OCI-LY1 (cell line): ENCODE measurements around the gene ATP11A.

Source experiments
- H2AFZ ChIP-seq: fragments of 200-600 bp; sonication (generic), shearing (Covaris generic); 2 replicates; pipeline ENCODE4 v1.6.0; 2014; ENCODE audit warnings: antibody characterized with exemption, mild to moderate bottlenecking, low read length
- H3F3A ChIP-seq: fragments of 200-600 bp; sonication (generic), shearing (Covaris generic); 2 replicates; pipeline ENCODE4 v1.6.0; 2014; ENCODE audit warnings: mild to moderate bottlenecking, antibody characterized with exemption, low read length, moderate library complexity; ENCODE audit not compliant: insufficient read depth
- H3K27ac ChIP-seq: fragments of 200-600 bp; sonication (generic); 2 replicates; pipeline ENCODE4 v1.5.1; 2014; ENCODE audit warnings: low read length, mixed run types, mild to moderate bottlenecking, low read depth; ENCODE audit not compliant: poor library complexity, severe bottlenecking
- H3K27me3 ChIP-seq: fragments of 200-600 bp; sonication (generic); 2 replicates; pipeline ENCODE4 v1.6.0; 2014; ENCODE audit warnings: antibody characterized with exemption, mild to moderate bottlenecking, low read length, moderate library complexity; ENCODE audit not compliant: insufficient read depth
- H3K36me3 ChIP-seq: fragments of 200-600 bp; sonication (generic); 2 replicates; pipeline ENCODE4 v1.6.1; 2014; ENCODE audit warnings: mild to moderate bottlenecking, antibody characterized with exemption, low read length, moderate library complexity, mixed read lengths; ENCODE audit not compliant: insufficient read depth
- H3K4me1 ChIP-seq: fragments of 200-600 bp; sonication (generic); 2 replicates; pipeline ENCODE4 v1.5.1; 2014; ENCODE audit warnings: mild to moderate bottlenecking, low read length, moderate library complexity; ENCODE audit not compliant: insufficient read depth, severe bottlenecking
- H3K4me2 ChIP-seq: fragments of 200-600 bp; sonication (generic), shearing (Covaris generic); 2 replicates; pipeline ENCODE4 v1.6.1; 2014; ENCODE audit warnings: low read length
- H3K4me3 ChIP-seq: fragments of 200-600 bp; sonication (generic); 2 replicates; pipeline ENCODE4 v1.5.1; 2014; ENCODE audit warnings: low read length, low read depth, mild to moderate bottlenecking, mixed read lengths; ENCODE audit not compliant: poor library complexity, severe bottlenecking
- H3K79me2 ChIP-seq: fragments of 200-600 bp; shearing (Covaris generic); 2 replicates; pipeline ENCODE4 v1.6.1; 2016; ENCODE audit warnings: mixed run types, low read length, mixed read lengths; ENCODE audit not compliant: insufficient read depth
- H3K9ac ChIP-seq: fragments of 200-600 bp; sonication (generic), shearing (Covaris generic); 2 replicates; pipeline ENCODE4 v1.6.1; 2014; ENCODE audit warnings: mild to moderate bottlenecking, low read length, mixed read lengths
- H3K9me2 ChIP-seq: fragments of 200-600 bp; sonication (generic), shearing (Covaris generic); 2 replicates; pipeline ENCODE4 v1.6.1; 2014; ENCODE audit warnings: low read depth, mild to moderate bottlenecking, low read length, mixed read lengths
- H3K9me3 ChIP-seq: fragments of 200-600 bp; shearing (Covaris generic); 2 replicates; pipeline ENCODE4 v1.6.1; 2014; ENCODE audit warnings: low read length, mixed read lengths
- H4K20me1 ChIP-seq: fragments of 200-600 bp; sonication (generic), shearing (Covaris generic); 2 replicates; pipeline ENCODE4 v1.6.0; 2016; ENCODE audit warnings: mild to moderate bottlenecking, low read length; ENCODE audit not compliant: insufficient read depth
- EZH2 ChIP-seq: fragments of 200-600 bp; sonication (generic), shearing (Covaris generic); IDR thresholded peaks from 2 replicates; pipeline ENCODE4 v1.8.0; 2017; ENCODE audit warnings: borderline replicate concordance, mixed run types, mild to moderate bottlenecking, antibody characterized with exemption, low read length, moderate library complexity, mixed read lengths
- TF ChIP-seq, protein P1 (sequence below): fragments of 200-600 bp; sonication (generic), shearing (Covaris generic); IDR thresholded peaks from 2 replicates; pipeline ENCODE4 v1.5.1; 2017; ENCODE audit warnings: mild to moderate bottlenecking, antibody characterized with exemption, low read length, moderate library complexity, mixed read lengths

ATP11A gene

GRCh38 chr13:112766336-112766735, 76.5 kb downstream of the ATP11A start:
- Histone ChIP-seq H3K36me3 (no peaks in the 10 kb centered on the region), H3K4me2 (no peak overlapping the region), H3K9me3 (no peaks in the 10 kb centered on the region), H3K4me3 (no peak overlapping the region), H3K9me2 (no peaks in the 10 kb centered on the region), H3F3A (no peaks in the 10 kb centered on the region), H3K79me2 (no peaks in the 10 kb centered on the region), H3K9ac (no peak overlapping the region), H4K20me1 (no peaks in the 10 kb centered on the region), H3K4me1 (peaks cover 5% of the 10 kb centered on the region), H3K27me3 (peaks cover 19% of the 10 kb centered on the region), H2AFZ (no peak overlapping the region), H3K27ac (no peak overlapping the region)
- TF ChIP-seq, protein P1, sequence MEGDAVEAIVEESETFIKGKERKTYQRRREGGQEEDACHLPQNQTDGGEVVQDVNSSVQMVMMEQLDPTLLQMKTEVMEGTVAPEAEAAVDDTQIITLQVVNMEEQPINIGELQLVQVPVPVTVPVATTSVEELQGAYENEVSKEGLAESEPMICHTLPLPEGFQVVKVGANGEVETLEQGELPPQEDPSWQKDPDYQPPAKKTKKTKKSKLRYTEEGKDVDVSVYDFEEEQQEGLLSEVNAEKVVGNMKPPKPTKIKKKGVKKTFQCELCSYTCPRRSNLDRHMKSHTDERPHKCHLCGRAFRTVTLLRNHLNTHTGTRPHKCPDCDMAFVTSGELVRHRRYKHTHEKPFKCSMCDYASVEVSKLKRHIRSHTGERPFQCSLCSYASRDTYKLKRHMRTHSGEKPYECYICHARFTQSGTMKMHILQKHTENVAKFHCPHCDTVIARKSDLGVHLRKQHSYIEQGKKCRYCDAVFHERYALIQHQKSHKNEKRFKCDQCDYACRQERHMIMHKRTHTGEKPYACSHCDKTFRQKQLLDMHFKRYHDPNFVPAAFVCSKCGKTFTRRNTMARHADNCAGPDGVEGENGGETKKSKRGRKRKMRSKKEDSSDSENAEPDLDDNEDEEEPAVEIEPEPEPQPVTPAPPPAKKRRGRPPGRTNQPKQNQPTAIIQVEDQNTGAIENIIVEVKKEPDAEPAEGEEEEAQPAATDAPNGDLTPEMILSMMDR: no peak
- no peak for TF ChIP-seq EZH2

- H3K9me2 ChIP-seq: no peaks in the 10 kb centered on the region
- no peaks in the 10 kb centered on the region for H3K36me3 ChIP-seq
- H3K4me2 ChIP-seq: no peak overlapping the region
- no peaks in the 10 kb centered on the region for H3K9me3 ChIP-seq
- no peaks in the 10 kb centered on the region for H3K79me2 ChIP-seq
- peaks cover 19% of the 10 kb centered on the region for H3K27me3 ChIP-seq
- TF ChIP-seq EZH2: no peak
- TF ChIP-seq, protein P1: no peak
- H2AFZ ChIP-seq: no peak overlapping the region
- H3F3A ChIP-seq: no peaks in the 10 kb centered on the region
- H3K27ac ChIP-seq: no peak overlapping the region
- H3K4me1 ChIP-seq: peaks cover 5% of the 10 kb centered on the region
- no peak overlapping the region for H3K4me3 ChIP-seq
- H3K9ac ChIP-seq: no peak overlapping the region
- 0 out of 2 replicates have a peak, but pooled peaks cover 3% of the 10 kb centered on the region for H4K20me1 ChIP-seq
Measured at GRCh38 chr13:112767506-112768471, 78.0 kb downstream of the ATP11A start.

DNA sequence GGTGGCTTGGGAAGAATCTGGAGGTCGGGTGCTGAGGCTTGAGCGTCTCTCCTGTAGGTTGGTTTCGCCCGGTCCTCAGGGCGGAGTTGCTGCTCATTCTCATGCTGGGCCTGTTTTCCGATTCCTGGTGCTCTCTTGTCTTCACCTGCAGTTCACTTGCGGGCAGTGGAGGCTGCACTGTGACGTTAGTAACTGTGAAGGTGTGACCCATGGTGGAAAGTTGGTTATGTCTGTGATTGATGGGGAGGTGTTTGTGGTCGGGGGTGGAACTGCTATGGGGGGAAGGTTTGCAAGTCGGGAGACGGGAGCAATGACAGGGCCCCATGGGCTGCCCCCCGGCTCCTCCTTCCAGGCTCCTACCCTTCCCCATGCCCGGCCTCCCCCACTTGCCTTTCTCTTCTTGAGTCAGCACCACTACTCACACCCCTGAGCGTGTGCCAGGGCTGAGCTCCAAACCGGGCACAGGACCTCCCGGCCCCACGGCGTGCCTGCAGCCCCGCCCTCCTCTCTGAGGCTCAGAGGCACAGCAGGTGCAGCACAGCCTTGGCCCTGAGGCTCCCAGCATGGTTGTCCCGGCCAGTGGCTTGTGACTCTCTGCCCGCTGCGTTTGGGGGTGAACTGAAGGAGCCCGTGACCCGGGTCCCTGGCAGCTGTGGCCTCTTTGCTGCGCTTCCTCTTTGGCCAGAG, 79.1 kb downstream of the ATP11A start:
- no peak overlapping the region for H3K27ac ChIP-seq
- TF ChIP-seq, protein P1: no peak
- H3K4me1 ChIP-seq: peaks cover 5% of the 10 kb centered on the region
- H3K9me2 ChIP-seq: no peaks in the 10 kb centered on the region
- no peak overlapping the region for H3K9ac ChIP-seq
- no peaks in the 10 kb centered on the region for H3F3A ChIP-seq
- no peak overlapping the region for H2AFZ ChIP-seq
- H3K4me3 ChIP-seq: no peak overlapping the region
- H4K20me1 ChIP-seq: 0 out of 2 replicates have a peak, but pooled peaks cover 3% of the 10 kb centered on the region
- peaks cover 19% of the 10 kb centered on the region for H3K27me3 ChIP-seq
- H3K79me2 ChIP-seq: no peaks in the 10 kb centered on the region
- no peaks in the 10 kb centered on the region for H3K36me3 ChIP-seq
- no peaks in the 10 kb centered on the region for H3K9me3 ChIP-seq
- no peak overlapping the region for H3K4me2 ChIP-seq
